OCI-LY3 (cell line): ENCODE measurements around the gene PIAS3.

ENCODE experiments used
- H2AFZ ChIP-seq: fragments of 200-600, 300-600 bp; shearing (Covaris generic); 2 replicates; pipeline ENCODE4 v1.6.0; 2014; ENCODE audit warnings: antibody characterized with exemption, low read depth, low read length
- H3K27ac ChIP-seq: fragments of 200-600, 300-600 bp; sonication (generic); 2 replicates; pipeline ENCODE4 v1.5.1; 2014; ENCODE audit warnings: mild to moderate bottlenecking, low read length, moderate library complexity, mixed read lengths
- H3K27me3 ChIP-seq: fragments of 200-600, 300-600 bp; sonication (generic); 2 replicates; pipeline ENCODE4 v1.6.1; 2014; ENCODE audit warnings: low read depth, low read length, mixed read lengths
- H3K36me3 ChIP-seq: fragments of 200-600, 300-600 bp; sonication (generic); replicated peaks from 2 replicates; pipeline ENCODE3; 2014; ENCODE audit warnings: low read depth, low read length, mixed read lengths
- H3K4me1 ChIP-seq: fragments of 300-600, 200-600 bp; sonication (generic); 2 replicates; pipeline ENCODE4 v1.6.1; 2014; ENCODE audit warnings: low read length, mixed read lengths
- H3K4me2 ChIP-seq: fragments of 200-600, 300-600 bp; sonication (generic); 2 replicates; pipeline ENCODE4 v1.6.1; 2014; ENCODE audit warnings: low read length, mixed read lengths
- H3K4me3 ChIP-seq: fragments of 300-600, 200-600 bp; sonication (generic); 2 replicates; pipeline ENCODE4 v1.5.1; 2014; ENCODE audit warnings: antibody characterized with exemption, mild to moderate bottlenecking, low read length, moderate library complexity
- H3K79me2 ChIP-seq: fragments of 300-600, 200-600 bp; shearing (Covaris generic); 2 replicates; pipeline ENCODE4 v1.6.1; 2014; ENCODE audit warnings: mild to moderate bottlenecking, low read length, mixed read lengths
- H3K9ac ChIP-seq: fragments of 300-600, 200-600 bp; shearing (Covaris generic); 2 replicates; pipeline ENCODE4 v1.6.0; 2014; ENCODE audit warnings: mild to moderate bottlenecking, low read length, moderate library complexity
- H3K9me3 ChIP-seq: fragments of 200-600, 300-600 bp; shearing (Covaris generic); 2 replicates; pipeline ENCODE4 v1.6.1; 2014; ENCODE audit warnings: low read length, mixed read lengths; ENCODE audit not compliant: insufficient read depth
- H4K20me1 ChIP-seq: fragments of 200-600, 300-600 bp; sonication (generic); 2 replicates; pipeline ENCODE4 v1.6.1; 2016; ENCODE audit warnings: low read length, mixed read lengths; ENCODE audit not compliant: insufficient read depth
- CTCF ChIP-seq: fragments of 200-600, 300-600 bp; sonication (generic); IDR thresholded peaks from 2 replicates; pipeline ENCODE4 v1.5.1; 2014; ENCODE audit warnings: antibody characterized with exemption, low read length, low read depth
- EZH2phosphoT487 ChIP-seq: fragments of 200-600 bp; shearing (Covaris generic); IDR thresholded peaks from 2 replicates; pipeline ENCODE4 v1.6.1; 2018; ENCODE audit warnings: antibody characterized with exemption, mixed run types, low read depth

Gene PIAS3

DNA sequence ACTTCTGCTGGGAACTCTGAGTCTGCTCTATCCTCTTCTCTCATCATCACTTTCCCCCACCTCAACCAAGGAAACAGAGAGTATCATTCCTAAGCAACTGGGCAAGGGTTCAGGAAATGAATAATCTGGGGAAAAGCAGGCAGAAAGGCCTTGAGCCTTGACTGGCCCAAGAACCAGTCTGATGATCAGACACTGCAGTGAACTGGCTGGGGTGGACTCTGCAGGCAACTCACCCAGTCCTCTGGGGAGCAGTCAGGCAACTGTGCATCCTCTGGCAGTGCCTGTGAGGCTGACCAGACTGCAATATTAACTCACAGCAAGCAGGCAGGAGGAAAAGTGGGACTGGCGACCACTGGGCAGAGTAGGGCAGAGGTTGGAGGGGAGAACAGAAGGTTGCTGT, 25.8 kb upstream of the PIAS3 start:
- Histone ChIP-seq H3K4me3 (no peak overlapping the region), H3K9ac (no peak overlapping the region), H3K4me2 (no peak overlapping the region), H2AFZ (no peak overlapping the region), H3K4me1 (peaks cover 17% of the 10 kb centered on the region), H3K27ac (no peak overlapping the region), H3K79me2 (no peaks in the 10 kb centered on the region), H4K20me1 (no peaks in the 10 kb centered on the region), H3K36me3 (no peaks in the 10 kb centered on the region), H3K27me3 (peaks cover 28% of the 10 kb centered on the region), H3K9me3 (no peaks in the 10 kb centered on the region)
- TF ChIP-seq EZH2phosphoT487 (no peak), CTCF (no peak)

DNA sequence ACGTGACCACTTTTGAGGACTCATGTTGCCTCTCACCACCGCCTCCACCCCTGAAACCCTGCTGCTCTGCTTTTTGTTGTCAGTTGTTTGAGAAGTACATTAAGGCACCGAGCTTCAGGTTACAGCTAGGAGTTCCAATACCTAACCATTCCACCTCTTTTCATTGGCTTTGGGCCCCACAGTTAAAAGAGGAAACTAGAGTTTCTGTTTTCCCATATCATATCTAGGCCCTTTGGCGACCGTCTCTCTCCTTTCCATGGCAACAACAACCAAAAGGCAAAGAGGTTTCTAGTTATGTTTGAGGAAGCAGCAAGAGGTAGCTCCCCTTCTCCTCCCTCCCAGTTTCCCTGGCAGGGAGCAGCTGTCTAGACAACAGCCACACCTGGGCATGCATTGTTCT, 20.9 kb upstream of the PIAS3 start:
- no peaks in the 10 kb centered on the region for H4K20me1 ChIP-seq
- H3K4me1 ChIP-seq, result peaks cover 17% of the 10 kb centered on the region
- TF ChIP-seq CTCF, result no peak
- TF ChIP-seq EZH2phosphoT487, result no peak
- no peak overlapping the region for H3K9ac ChIP-seq
- no peaks in the 10 kb centered on the region for H3K9me3 ChIP-seq
- H3K27me3 ChIP-seq, result peaks cover 40% of the 10 kb centered on the region
- H2AFZ ChIP-seq, result no peak overlapping the region
- H3K36me3 ChIP-seq, result no peaks in the 10 kb centered on the region
- no peak overlapping the region for H3K4me3 ChIP-seq
- no peak overlapping the region for H3K4me2 ChIP-seq
- no peaks in the 10 kb centered on the region for H3K79me2 ChIP-seq
- no peak overlapping the region for H3K27ac ChIP-seq

DNA sequence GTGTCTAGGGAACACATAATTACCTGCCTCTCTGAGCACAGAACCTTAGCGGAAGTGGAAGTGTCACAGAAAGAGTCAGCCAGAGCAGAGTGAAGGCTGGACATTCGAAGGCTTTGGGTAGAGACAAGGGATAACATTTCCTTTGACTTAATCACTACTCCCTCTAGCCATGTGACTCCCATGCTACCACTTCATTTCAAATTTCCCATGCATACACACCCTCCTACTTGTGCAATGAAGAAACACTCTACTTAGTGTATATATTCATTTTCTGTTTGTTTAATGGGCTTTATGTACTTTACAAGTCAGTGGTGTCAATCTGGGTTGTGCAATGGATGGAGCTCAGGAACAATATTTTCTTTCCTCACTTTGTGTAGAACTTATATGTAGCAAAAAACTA, 19.8 kb upstream of the PIAS3 start:
- peaks cover 14% of the 10 kb centered on the region for H3K4me1 ChIP-seq
- no peak overlapping the region for H3K9ac ChIP-seq
- no peaks in the 10 kb centered on the region for H3K9me3 ChIP-seq
- H2AFZ ChIP-seq, result no peak overlapping the region
- peaks cover 30% of the 10 kb centered on the region for H3K27me3 ChIP-seq
- no peak overlapping the region for H3K4me3 ChIP-seq
- no peaks in the 10 kb centered on the region for H3K79me2 ChIP-seq
- H3K4me2 ChIP-seq, result no peak overlapping the region
- no peaks in the 10 kb centered on the region for H3K36me3 ChIP-seq
- no peaks in the 10 kb centered on the region for H4K20me1 ChIP-seq
- TF ChIP-seq CTCF (no peak), EZH2phosphoT487 (no peak)
- H3K27ac ChIP-seq, result no peak overlapping the region

- H3K27me3 ChIP-seq, result peaks cover 28% of the 10 kb centered on the region
- no peak overlapping the region for H2AFZ ChIP-seq
- TF ChIP-seq CTCF (no peak), EZH2phosphoT487 (no peak)
- H3K4me1 ChIP-seq, result peaks cover 7% of the 10 kb centered on the region
- no peak overlapping the region for H3K4me2 ChIP-seq
- H3K27ac ChIP-seq, result no peak overlapping the region
- H3K4me3 ChIP-seq, result no peak overlapping the region
- H3K9me3 ChIP-seq, result no peaks in the 10 kb centered on the region
- H3K9ac ChIP-seq, result no peak overlapping the region
- no peaks in the 10 kb centered on the region for H4K20me1 ChIP-seq
- H3K36me3 ChIP-seq, result no peaks in the 10 kb centered on the region
- no peaks in the 10 kb centered on the region for H3K79me2 ChIP-seq
Observed at GRCh38 chr1:145877923-145878486, 19.1 kb upstream of the PIAS3 start.
